GM18526 (cell line): ENCODE results near the gene LRWD1.

ENCODE experiments used
- POLR2A ChIP-seq: IDR thresholded peaks from 3 replicates; pipeline ENCODE4 v1.6.1; 2011; ENCODE audit not compliant: insufficient read length; ENCODE audit errors: extremely low read depth

LRWD1 gene

DNA sequence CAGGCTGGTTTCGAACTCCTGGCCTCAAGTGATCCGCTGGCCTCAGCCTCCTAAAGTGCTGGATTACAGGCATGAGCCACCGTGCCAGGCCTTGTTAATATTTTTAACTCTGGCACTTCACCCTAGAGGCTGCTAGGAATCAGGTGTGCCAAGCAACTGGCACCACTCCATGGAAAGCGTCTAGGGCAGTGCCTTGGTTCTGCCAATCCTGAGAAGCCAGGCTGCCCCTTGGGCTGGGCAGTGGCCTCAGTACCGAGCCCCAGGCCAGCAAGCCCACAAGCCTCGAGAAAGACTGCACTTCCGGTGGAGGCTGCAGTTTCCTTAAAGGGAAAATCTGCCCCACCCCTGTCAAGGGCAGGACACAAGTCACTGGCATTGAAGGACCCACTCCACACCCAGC is 11.5 kb upstream of the LRWD1 start:
- TF ChIP-seq POLR2A: no peak

DNA sequence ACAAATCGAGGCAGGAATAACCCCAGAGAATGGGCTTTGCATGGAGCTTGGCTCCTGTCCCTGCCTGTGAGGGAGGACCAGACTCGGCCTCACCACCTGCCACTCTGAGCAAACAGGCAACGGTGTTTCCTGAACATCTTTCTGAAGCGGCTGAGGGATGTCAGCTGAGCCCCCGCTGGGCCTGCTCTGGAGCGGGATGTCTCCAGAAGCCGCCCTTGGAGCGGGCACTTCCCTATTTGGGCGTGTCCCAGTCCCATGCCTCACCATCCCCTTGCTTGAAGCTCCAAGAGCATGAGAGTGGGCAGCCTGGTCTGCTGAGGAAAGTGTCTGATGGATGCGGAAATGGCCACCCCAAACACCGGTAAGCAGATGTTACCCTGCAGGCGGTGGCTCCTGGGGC is 10.3 kb upstream of the LRWD1 start:
- no peak for TF ChIP-seq POLR2A

DNA sequence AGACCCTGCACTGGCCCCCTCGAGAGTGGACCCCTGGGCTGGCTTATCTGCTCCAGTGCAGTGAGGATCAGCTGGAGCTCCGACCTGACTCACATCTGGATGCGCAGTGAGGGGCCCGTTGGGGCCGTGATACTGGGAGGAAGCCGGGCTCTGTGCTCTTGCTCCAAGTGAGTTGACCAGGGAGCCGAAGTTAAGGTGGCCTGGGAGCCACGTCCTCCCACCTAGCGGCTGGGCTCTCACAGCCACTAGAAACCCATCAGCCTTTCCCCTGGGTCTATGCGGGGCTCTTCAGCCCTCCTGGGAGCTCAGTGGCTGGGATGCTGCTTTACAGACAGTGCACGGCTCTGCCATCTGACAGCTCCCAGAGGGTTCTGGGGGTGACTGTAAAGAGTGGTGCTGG is 9.2 kb upstream of the LRWD1 start:
- TF ChIP-seq POLR2A: no peak

DNA sequence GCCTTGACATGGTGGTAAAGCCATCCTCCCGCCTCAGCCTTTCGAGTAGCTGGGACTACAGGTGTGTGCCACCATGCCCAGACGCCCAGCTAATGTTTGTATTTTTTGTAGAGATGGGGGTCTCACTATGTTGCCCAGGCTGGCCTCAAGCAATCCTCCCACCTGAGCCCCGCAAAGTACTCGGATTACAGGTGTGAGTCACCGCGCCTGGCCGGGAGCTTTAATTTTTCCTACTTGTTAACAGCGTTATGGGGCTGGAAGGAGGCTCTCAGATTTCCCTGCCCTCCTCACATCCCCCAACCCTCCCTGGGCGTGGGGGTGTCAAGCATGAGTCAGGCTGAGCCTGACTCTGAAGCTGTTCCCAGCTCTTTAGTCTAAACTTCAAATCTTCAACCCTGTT is 8.5 kb upstream of the LRWD1 start:
- no peak for TF ChIP-seq POLR2A

DNA sequence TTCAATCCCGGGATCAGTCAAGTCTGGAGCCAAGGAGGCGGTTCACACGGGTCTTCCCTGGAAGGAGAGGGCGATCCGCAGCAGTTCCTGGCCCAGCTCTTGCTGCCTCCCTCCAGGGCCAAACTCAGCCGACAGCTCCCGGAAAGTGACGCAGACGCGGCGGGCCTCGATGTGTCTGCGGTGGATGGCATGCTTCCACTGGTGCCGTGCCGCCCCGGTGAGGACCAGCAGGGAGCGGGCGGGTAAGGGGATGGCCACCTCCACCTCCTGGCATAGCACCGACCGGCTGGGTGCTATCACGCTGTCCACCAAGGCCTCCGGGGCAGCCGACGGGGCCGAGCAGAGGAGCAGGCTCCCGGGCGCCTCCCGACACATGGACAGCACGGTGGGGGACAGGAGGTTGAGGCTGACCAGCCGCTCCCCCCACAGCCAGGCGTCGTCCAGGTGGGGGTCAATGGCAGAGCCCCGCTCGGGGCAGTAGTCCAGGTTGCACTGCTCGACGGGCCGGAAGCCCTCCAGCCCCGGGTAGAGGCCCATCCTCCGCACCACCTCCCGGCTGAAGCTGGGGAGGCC is 7.3 kb upstream of the LRWD1 start:
- TF ChIP-seq POLR2A: no peak

DNA sequence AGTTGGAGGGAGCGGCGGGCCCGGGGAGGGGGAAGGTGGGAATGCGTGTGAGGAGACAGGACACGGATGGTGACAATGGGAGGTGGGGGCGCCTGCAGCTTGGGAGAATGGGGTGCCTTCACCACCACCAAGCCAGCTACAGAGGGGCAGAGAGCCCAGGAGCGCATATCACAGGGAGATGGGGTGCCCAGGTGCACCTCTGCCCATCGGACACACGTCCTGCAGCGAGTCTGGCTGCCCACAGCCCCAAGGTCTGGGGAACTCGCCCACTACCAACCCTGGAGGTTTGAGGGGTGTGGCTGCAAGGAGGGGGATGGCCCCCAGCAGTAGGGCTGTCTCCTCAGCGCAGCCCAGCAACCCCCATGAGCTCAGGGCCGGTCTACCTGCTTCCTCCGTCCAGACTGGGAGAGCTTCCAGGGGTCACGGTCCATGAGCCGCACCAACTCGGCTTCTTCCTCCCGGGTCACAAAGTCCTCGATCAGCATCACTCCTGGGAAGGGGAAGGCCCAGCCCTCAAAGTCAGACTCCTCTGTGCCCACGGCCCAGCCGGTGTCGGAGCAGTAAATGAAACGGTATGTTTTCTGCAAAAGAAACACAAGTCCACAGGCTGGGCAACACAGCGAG is 5.5 kb upstream of the LRWD1 start:
- no peak for TF ChIP-seq POLR2A

DNA sequence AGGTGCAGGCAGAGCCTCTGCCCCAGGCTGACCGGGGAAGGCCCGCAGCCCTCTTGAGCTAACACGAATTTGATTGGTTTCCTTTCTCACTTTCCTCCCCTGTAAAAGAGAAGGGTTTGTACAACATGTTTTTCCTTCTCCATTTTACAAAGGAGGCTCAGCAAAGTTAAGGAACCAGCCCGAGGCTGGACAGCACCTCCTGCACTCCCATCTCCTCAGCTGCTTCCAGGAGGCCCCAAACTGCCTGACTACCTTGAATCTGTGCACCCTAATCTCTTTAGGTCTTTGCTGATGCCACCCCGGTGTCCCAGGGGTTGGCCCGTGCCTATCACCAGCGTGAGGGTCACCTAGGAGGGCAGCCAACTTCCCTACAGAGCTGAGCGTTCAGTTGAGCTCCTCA is 4.3 kb upstream of the LRWD1 start:
- no peak for TF ChIP-seq POLR2A

DNA sequence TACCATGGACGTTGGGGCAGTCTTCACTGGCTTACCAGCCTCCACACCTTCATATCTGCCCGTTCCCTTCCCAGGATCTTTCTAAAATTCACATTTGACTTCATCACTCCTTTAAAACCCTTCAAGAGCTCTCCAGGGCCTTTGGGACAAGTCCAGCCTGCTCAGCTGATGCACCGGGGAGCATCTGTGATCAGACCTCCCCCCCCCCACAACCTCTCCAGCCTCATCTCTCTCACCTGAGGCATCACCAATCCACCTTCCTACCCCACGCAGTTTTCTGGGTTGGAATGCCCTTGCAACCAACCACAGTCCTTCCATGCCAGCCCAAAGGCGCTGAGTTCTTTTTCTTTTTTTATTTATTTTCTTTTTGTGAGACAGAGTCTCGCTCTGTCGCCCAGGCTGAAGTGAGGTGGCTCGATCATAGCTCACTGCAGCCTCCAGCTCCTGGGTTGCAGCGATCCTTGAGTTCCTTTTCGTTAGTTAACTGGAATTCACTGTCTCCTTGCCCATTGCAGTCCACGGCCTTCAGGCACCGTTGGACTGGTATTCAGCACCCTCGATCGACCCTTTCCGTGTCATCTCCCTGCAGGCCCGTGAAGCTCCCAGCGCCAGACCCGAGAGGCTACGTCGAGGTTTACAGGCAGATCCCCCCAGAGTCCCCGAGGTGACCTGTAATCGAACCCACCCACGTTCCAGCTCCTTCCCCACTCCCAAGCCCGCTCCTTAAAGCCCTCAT is 775 bp upstream of the LRWD1 start:
- TF ChIP-seq POLR2A: no peak

DNA sequence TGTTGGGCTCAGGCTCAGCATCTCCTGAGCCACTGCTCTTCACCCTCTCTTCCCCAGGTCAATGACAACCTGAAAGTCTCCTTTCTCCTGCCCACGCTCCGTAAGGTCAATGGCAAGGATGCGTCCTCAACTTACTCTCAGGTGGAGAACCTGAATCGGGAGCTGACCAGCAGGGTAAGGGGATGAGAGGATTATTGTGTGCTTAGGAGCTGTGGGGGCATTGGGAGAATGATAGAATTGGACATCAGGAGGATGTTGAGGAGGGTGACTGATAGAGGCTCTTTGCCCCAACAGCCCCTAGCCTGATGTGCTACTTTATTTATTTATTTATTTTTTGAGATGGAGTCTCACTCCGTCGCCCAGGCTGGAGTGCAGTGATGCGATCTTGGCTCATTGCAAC is 1.3 kb downstream of the LRWD1 start:
- no peak for TF ChIP-seq POLR2A

DNA sequence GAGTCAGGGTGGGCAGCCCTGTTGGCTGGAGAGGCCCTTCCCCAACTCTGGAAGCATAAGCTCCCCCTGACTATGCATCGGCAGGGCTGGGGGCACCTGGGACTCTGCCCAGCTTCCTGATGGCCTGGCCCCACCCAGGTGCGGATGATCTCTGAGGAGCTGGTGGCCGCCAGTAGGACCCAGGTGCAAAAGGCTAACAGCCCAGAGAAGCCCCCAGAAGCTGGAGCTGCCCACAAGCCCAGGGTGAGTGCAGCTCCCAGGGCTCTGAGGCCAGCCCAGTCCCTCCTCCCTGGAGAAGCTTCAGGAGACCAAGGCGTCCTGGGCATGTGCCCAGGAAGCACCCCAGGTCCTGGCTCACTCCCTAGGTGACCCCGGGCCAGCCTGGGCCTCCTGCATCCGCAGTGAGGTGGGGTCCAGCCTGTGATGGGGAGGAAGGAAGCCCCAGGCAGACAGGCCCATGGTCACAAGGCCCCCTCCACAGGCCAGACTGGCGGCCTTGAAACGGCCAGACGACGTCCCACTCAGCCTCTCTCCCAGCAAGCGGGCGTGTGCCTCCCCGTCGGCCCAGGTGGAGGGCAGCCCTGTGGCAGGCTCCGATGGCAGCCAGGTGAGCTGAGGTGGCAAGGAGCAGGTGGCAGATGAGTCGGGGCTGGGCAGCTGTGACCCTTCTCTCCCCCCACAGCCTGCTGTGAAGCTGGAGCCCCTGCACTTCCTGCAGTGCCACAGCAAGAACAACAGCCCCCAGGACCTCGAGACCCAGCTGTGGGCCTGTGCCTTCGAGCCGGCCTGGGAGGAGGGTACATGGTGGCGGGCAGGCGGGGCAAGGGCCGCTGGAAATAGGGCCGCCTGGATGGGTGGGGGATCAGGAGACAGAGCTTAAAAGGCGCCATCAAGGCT is 3.0 kb downstream of the LRWD1 start:
- TF ChIP-seq POLR2A: no peak

DNA sequence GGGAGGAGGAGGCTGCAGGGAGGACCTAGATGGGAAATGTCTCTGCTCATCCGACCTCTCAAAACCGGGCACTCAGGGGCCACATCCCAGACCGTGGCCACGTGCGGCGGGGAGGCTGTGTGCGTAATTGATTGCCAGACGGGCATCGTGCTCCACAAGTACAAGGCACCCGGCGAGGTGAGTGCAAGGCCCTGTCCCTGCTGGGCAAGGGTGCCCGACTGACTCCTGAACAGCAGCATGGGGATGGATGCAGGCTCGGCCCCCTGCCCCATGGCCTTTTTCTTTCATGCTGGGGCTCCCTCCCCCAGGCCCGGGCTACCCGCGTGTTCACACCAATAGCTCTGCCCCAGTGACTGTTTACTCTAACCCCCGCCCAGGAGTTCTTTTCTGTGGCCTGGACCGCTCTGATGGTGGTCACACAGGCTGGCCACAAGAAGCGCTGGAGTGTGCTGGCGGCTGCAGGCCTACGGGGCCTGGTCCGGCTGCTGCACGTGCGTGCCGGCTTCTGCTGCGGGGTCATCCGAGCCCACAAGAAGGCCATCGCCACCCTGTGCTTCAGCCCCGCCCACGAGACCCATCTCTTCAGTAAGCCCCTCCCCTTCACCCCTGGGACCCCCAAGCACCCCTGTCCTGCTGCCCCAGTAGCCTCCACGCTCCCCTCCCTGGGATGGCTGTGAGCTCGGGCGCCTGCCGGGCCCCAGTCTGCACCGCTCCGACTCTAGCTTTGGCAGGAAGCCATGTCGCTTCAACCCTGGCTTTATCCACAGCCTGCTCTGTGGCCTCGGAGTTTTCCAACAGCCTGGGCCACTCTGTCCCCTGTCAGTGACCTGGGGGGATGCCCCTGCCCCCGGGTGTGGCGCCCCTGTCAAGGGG is 3.9 kb downstream of the LRWD1 start:
- no peak for TF ChIP-seq POLR2A

DNA sequence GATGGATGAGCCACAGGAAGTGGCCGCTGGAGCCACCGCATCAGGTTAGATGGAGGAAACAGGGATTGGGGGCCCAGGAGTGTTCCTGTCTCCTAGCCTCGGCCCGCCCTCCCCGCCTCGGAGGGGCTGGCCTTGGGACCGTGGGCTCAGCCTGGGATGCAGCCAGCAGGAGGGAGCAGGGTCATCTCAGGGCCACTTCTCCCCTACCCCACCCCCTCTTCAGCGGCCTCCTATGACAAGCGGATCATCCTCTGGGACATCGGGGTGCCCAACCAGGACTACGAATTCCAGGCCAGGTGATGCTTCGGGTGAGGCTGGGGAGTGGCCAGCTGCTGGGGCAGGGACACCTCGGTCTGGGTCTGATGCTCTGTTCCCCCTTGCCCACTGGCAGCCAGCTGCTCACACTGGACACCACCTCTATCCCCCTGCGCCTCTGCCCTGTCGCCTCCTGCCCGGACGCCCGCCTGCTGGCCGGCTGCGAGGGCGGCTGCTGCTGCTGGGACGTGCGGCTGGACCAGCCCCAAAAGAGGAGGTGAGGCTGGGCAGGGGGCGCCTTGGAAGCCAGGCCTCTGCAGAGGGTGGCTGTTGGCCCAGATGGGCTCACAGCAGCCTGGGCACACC is 4.7 kb downstream of the LRWD1 start:
- no peak for TF ChIP-seq POLR2A

DNA sequence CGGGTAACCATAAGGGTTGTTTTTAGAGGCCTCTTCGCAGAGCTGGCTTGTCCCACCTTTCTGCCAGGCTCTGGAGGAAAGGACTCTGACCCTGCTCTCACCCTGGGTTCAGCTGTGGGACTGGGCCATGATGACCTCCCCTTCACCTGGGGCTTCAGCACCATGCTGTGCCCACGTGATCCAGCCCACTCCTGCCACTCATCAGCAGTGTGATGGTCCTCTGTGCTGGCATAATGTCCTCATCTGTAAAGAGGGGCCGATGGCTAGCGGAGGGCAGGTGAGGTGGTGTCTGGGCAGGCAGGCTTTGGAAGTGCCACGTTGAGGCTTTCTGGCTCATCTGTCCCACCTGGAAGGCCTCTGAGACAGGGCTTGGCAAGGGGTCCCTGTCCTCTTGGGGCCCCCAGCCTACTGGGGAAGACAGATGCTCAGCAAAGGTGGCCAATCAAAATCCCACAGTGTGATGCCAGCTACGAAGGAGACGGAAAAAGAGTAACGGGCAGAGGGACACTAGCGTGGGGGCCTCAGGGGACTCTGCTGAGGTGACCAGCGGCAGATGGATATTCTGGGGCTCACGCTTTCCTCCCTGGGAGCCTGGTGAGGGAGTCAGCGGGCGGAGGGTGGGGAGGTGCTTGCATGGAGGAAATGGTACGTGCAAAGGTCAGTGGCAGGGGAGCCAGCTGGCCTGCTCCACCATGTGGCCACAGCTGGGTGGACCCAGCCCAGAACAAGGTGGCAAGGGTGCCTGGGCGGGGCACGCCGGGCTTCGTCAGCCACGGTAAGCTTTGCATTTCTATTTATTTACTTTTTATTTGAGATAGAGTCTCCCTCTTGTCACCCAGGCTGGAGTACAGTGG is 5.4 kb downstream of the LRWD1 start:
- TF ChIP-seq POLR2A: no peak

DNA sequence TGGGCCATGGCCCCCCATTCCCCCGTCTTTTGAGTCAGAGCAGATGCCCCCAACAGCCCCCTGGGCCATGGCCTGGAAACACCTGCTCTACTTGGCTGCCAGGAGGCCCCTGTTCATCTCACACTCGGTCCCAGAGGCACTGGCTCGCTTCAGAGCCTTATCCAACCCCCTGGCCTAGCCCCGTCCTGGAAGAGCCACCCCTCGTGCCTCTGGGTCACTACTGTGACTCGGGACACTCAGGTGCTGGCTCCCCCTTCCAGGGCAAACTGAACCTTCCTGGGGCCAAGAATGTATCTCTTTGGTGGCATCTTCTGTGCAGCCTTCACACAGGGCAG is 7.0 kb downstream of the LRWD1 start:
- no peak for TF ChIP-seq POLR2A
